Measurements from ENCODE around the gene FREY1.

The FREY1 gene

GRCh38 chr11:45939836-45940235 lies 32.8 kb upstream of the FREY1 start:
- H3K4me3 ChIP-seq (ENCODE audit: low read length): no peak overlapping the region
- TF ChIP-seq CTCF (IDR thresholded peaks at IDR 0.05; ENCODE audit: insufficient read depth, low read depth, low read length, missing control alignments): no peak
- no peak for DNase-seq (ENCODE audit: low read depth)

GRCh38 chr11:45937916-45938315 lies 30.8 kb upstream of the FREY1 start:
- H3K4me3 ChIP-seq (ENCODE audit: low read length): no peak overlapping the region
- TF ChIP-seq CTCF (IDR thresholded peaks at IDR 0.05; ENCODE audit: insufficient read depth, low read depth, low read length, missing control alignments): no peak

GRCh38 chr11:45936511-45937054 lies 29.5 kb upstream of the FREY1 start:
- no peak overlapping the region for H3K4me3 ChIP-seq (ENCODE audit: low read length)
- TF ChIP-seq CTCF (IDR thresholded peaks at IDR 0.05; ENCODE audit: insufficient read depth, low read depth, low read length, missing control alignments): no peak
- no peak for DNase-seq (ENCODE audit: low read depth)

More at GRCh38 chr11:45937916-45938315, 30.8 kb upstream of the FREY1 start:
- no peak for DNase-seq (ENCODE audit: low read depth)

GRCh38 chr11:45935349-45936064 lies 28.4 kb upstream of the FREY1 start:
- H3K4me3 ChIP-seq (ENCODE audit: low read length): no peak overlapping the region
- DNase-seq (ENCODE audit: low read depth): no peak
- no peak for TF ChIP-seq CTCF (IDR thresholded peaks at IDR 0.05; ENCODE audit: insufficient read depth, low read depth, low read length, missing control alignments)

- no peak for TF ChIP-seq CTCF (IDR thresholded peaks at IDR 0.05; ENCODE audit: insufficient read depth, low read depth, low read length, missing control alignments)
- DNase-seq (ENCODE audit: low read depth): peak; percentile 71
- H3K4me3 ChIP-seq (ENCODE audit: low read length): no peak overlapping the region
Measured at GRCh38 chr11:45934580-45935318, 27.7 kb upstream of the FREY1 start.

GRCh38 chr11:45933846-45934579 lies 26.9 kb upstream of the FREY1 start:
- no peak for TF ChIP-seq CTCF (IDR thresholded peaks at IDR 0.05; ENCODE audit: insufficient read depth, low read depth, low read length, missing control alignments)
- no peak for DNase-seq (ENCODE audit: low read depth)
- H3K4me3 ChIP-seq (ENCODE audit: low read length): no peak overlapping the region
